HG03135 (cell line): ENCODE measurements around the gene OSTM1.

ENCODE experiments used
- ATAC-seq: cut with Tn5 transposase; IDR thresholded peaks from one replicate; pipeline ENCODE4 v1.9.1; 2021; ENCODE audit warnings: mild to moderate bottlenecking, moderate library complexity; ENCODE audit not compliant: unreplicated experiment

Gene OSTM1, protein sequence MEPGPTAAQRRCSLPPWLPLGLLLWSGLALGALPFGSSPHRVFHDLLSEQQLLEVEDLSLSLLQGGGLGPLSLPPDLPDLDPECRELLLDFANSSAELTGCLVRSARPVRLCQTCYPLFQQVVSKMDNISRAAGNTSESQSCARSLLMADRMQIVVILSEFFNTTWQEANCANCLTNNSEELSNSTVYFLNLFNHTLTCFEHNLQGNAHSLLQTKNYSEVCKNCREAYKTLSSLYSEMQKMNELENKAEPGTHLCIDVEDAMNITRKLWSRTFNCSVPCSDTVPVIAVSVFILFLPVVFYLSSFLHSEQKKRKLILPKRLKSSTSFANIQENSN

DNA sequence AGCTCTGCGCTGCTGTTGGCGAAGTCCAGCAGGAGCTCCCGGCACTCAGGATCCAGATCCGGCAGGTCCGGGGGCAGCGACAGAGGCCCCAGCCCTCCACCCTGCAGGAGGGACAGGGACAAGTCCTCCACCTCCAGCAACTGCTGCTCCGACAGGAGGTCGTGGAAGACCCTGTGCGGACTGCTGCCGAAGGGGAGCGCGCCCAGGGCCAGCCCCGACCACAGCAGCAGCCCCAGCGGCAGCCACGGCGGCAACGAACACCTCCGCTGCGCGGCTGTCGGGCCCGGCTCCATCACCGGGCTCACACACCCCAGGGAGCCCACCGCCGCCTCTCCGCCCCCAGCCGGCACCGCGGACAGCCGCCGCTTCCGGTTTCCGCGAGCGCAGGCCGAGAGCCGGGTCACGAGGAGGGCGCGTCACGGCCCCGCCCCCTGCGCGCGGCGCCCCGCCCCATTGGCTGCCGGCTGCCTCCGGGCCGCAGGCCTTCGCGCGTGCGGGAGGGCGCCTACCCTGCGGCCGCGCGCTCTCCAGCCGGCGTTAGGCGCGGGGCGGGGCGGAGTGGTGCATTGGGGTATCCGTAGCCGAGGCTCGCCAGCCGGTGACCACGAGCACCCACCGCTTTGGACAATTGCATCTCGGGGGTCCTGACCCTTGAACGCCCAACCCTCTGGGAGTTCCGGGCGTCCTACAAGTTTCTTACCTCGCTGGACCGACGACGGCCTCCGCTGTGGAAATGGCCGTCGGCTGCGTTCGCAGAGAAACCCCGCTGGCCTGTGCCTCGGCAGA lies at the start of gene OSTM1:
Gene OSTM1 (minus strand): TSS at position 383 of the 786 bp plus-strand sequence. CDS start 90 bp downstream, at position 293.
- ATAC-seq: peak; percentile 97

DNA sequence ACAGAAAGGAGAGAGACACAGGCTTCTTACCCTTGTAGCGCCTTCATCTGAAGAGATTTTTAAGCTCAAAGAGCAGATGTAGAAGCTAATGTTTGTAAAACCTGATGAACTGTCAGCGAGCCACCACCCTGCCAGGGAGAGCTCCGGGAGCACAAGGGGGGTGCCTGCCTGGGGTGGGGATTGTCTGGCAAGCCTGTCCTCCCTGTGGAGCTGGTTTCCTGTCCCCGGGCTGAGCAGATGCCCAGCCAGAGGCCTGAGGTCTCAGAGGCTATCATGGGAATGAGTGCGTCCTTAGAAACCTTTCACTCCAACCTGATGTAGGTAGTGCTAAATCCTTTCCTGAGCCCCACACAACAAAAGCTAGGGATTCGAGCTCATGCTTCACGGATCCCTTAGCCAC lies 49.4 kb upstream of the OSTM1 start:
- no peak for ATAC-seq

DNA sequence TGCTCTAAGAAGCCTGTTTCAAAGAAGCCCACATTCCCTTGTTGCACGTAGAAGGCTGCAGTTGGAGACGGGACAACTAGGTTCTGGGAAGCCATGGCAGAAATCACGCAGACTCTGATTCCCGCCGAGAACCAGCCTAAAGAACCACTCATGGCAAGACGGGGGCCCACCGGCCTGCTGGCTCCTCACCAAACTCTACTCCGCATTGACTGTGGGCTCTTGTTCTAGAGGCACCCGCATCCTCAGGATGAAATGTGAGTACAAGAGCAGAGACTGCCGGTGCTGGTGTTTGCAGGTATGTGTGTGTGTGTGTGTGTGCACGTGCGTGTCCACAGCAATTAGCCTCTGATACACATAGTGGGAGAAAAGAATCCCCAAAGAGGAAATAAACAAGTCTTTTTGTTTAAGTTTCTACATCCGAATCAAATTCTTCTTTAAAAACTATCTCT lies 49.0 kb upstream of the OSTM1 start:
- ATAC-seq: no peak

DNA sequence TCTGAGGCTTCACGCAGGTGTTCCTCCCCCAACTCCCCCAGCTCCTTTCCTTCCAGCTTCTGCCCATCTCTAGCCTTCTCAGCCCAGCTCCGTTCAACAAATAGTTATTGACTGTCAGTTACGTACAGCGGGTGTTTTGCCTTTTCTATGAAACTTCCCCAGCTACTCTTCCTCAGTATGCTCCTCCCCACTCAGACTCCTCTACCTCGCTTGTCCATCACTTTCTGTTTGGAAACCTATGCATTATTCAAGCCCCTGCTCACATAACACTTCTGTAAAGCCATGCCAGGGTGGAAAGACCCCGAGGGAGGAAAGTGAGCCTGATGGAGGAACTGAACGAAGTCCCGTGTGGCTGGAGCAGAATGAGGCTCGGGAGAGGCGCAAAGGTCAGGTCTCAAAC lies 47.1 kb upstream of the OSTM1 start:
- ATAC-seq: no peak

DNA sequence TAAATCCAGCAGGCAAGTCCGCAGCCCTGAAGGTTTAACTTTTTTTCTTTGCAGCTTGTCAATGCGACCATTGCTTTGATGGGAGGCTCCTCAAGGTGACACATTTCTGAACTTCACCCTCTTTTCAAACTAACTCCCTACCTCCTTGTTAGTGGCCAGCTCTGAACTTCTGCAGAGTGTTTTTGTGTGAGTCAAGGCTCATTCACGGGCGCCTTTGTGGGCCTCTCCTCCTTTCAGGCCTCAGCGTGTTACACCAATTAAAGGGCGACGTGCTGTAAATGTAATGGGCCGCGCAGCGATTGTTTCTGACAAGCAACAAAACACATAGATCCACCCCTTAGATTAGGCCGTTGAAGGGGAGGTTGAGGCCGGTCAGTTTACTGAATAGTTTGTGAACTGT lies 45.8 kb upstream of the OSTM1 start:
- ATAC-seq: no peak

DNA sequence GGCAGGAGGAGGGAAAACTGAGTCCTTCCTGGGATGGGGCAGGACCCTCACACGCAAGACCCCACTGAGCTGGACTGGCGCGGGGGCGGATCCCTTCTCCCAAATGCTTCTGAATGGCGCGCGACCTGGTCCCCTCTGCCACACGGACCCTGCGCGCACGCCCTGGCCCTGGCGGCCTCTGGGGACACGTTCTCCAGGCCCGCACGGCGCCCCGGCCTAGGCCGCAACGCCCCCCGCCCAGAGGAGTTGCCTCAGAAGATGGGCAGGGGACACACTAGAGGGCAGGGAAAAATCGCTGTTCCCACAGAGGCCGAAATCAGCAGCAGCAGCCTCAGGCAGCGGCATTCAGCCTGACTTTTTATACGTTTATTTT lies 45.2 kb upstream of the OSTM1 start:
- ATAC-seq: no peak

DNA sequence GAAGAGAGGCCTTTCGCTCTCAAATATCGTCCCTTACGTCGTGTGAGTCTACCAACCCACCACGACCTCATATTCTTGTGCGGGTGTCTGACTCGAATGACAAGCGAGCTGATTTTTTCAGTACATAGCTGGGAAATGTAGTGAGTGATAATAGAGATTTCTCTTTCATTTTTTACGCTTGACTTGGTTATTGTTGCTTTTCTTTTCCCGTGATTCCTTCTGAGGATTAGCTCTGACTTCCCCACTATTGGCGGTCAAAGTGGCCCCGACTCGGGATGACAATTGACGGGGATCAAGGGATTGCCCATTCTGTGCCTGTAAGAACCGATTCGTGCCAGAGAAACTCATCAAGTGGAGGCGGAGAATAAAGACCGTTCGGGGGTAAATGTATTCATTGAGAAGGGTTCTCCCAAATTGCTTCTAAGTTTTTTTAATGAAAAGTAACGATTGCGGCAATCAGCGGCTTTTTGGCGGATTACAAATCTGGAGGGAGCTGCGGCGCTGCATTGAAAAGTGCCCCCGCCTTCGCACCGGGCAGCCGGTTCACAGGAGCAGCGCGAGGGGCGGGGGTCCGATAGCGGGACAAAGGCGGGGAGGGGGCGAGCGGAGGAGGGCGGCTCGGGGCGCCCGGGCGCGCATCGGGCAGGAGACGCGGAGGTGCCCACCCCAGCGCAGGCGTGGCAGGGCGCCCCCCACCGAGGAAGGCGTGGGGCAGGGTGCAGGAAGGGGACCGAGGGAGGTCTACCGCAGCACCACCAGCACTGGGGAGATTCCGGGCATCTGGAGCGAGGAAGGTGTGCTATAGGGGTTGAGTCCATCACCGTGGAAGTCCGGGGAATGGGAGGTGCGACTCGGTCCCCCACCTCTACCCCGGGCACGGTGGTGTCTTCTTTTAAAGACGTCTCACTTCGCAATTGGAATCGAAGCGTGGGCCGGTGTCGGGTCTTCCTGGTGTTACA lies 44.5 kb upstream of the OSTM1 start:
- no peak for ATAC-seq

DNA sequence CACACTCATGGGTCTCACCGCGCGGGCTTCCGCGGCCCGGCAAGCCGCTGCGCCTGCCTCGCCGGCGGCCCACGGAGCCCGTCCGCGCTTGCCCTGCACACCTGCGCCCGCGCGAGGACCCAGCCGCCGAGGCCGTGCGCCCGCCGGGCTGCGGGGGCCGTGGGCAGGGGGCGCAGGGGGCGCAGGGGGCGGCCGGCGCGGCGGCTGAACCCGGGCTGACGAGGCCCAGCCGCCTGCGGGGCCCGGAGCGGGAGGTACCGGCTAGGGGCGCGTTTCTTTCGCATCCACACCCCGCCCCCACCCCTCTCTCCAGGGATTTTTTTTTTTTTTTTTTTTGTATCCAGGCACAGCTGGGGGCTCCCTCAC lies 43.8 kb upstream of the OSTM1 start:
- ATAC-seq: no peak

DNA sequence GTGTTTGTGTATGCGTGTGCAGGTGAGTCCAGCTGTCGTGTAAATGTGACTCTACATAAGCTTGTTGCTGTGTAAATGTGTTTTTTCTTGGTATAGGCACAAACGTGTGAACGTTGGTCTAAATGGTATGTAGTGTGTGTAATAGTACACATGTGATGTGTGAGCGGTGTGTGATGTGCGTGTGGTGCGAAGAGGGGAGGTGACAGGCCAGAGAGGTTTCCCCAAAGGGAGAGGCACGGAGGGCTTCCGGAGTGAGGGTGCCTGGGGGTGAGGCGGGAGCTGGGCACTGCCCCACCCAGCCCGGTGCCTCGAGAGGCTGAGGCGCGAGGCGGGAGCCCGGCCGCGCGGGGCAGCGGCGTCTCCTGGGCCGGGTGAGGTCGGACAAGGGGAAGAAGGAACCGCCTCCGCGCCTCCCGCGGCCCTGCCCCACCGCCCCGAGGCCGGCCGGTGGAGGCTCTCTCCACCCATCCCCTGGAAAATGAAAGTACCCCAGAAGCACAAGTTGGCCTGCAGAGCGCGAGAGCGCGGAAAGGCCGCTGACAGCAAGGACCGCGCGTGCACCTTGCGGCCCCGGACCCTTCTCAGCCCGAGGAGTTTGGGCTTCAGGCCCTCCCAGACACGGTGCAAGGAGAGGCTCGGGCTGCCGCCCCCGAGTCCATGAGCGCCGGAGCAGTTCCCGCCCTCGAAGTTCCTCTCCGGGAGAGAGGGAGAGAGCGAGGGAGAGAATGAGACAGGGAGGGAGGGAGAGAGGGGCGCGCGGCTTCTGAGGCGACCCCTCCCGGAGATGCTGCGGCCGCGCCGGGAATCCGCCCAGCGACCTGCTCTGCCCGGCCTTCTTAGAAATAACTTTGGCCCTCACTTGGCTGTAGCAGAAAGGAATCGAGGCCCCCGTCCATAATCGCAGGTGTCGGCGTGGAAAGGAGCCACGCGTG lies 43.2 kb upstream of the OSTM1 start:
- no peak for ATAC-seq

DNA sequence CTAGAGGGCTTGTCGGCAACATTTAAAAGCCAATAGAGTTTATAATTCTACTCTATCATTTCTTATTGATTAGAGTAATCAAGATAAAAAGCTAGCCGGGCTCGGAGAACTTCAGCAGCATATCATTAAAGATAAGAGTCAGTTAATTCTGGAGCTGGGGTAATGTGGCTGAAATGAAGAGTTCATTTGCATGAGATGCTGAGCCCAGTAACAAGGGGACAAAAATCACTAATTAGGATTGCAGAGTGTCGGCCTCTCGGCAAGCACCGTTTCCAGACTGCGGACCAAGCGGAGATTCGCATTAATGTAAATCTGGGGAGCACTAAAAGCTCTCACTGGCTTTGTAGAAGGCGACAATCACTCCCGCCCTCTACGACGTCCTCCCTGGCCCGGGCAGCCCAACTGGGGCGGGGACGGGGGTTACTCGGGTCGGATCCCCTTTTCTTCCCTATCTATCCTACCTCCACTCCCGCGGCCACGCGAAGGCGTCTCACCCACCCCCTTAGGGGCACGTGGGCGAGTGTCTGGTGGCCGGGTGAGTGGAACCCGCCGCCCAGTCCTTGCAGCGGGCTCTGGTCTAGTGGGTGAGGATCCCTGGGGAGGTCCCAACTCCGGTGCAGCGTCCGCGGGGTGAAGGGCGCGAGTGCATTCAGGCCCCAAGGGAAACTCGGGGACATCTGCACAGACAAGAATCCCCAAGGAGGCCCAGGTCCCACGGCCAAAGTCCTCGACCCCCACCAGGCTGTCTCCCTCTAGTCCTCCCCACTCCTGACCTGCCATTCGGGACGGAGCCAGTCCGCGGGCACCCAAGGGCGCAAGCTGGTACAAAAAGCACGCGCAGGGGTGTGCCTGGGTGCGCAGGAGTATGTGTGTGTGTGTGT lies 42.2 kb upstream of the OSTM1 start:
- ATAC-seq: no peak

DNA sequence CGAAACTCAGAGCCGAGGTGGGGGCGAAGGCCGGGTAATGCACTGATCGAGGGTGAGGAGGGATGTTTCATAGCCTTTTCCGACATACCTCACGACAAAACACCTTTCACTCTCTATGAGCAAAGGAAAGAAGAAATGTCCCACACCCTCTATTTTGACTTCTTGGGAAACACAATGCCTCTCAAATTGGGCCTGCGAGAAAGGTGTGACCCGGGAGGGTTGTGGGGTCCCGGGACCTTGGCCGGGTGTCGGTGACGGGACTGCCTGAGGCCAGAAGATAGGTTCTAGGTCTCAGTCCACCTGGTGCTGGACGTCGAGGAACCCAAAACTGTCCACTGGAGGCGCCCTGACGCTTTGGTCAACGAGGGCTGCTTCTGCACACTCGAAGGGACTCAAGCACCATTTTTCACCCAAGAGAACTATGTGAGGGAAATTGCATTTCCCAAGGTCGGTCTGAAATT lies 41.1 kb upstream of the OSTM1 start:
- ATAC-seq: no peak

DNA sequence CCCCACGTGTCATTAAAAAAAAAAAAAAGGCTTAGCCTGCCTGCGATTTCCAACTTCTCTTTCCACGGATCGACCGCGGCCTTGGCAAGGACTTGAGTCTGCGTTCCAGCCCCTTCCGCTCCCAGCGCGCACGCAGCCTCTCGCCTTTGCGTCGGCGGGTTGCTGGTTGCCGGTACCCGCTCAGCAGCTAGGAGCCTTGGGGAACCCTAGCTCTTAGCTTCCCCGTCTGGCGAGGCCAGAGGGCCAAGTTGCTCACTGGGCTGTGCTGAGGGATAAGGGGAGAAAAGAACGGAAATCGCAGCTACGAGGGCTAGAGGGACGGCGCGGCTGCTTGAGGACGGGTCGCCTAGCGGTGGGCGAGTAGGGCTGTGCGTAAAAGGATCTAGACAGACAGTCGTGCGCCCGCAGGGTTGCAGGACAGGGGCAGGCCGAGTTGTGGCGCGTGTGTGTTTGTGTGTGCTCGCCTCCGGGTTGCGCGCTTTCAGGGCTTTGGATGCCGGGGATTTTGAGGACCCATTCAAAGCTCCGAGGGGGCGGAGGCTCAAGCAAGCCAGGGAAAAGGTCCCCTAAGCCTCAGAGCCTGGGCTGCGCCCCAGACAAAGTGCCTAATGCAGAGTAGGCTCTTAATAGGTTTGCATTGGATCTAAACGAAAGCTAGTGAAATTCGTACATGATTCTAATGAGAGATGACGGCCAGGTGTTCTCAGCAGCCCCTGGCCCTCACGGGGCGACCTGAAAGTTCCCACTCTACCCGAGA lies 40.5 kb upstream of the OSTM1 start:
- ATAC-seq: no peak

DNA sequence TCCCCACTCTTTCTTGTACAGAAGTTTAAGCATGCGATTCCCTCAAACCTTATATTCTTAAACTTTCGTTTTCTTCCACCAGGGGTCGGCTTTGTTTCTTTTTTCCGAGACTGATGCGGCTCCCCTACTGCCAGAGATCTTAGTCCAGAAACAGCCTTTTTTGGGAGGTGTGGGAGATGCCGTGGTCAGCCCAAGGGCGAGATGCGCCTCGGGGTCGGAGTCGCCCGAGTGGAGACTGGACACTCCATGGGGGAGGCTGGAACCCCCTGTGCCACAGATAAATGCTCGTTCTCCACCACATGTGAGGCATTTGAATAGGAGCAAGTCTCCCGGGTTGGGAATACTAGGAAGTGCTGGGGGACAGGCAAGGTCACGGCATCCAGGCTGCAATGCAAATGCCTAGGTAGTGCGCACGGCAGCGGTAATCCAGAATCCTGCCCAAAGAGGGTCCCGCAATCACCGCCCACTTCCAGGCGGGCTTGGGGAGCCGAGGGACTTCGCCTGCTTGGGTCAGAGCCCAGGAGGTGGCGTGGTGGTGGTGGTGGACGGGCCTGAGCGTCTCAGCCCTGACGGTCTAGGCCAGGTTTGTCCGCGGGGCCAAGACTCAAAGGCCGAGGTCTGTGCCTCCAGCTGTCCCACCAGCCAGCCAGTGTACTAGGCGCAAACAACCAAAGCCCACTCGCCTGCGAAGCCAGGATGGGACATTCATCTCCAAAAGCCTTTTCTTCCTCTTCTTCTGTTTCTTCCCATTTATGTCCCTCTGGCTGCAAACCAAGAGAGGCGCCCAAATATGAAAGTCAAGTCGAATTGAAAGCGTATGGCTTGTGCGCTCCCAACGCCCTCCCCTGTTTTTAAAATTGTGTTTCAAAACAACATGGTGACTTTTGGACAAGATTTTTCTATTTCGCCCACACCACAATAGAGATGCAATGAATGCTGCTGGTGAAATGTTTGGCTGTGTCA lies 39.3 kb upstream of the OSTM1 start:
- no peak for ATAC-seq

DNA sequence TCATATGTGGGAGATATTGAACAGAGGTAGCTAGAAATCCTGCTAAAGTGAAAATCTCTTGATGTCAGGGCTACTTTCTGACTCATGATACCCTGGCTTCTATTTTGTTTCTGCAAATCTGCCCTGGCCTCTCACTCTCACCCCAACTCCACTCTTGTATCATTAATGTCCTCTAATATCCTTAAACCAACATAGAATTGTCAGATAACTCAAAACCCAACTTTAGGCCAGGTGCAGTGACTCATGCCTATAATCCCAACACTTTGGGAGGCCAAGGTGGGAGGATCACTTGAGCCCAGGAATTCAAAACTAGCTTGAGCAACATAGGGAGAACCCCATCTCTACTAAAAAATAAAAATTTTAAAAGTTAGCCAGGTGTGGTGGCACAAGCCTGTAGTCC lies 33.8 kb upstream of the OSTM1 start:
- no peak for ATAC-seq

DNA sequence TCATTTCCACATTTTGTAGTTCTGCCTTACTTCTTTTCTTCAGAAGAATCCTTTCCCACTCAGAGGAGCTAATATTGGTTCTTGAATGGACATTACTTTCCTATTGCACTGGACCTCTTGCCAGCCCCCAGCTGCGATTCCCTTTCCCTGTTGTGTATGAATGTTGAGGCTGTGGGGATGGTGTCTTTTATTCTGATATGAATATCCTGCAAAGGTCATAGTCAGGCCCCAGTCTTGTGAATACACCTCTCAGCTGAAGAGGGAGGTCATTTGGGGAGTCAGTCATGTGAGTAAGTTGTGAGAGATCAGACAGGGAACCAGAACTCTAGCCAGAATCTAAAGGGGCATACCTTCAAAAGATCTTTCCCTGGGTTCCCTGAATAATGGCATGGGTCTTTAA lies 32.6 kb upstream of the OSTM1 start:
- ATAC-seq: no peak

DNA sequence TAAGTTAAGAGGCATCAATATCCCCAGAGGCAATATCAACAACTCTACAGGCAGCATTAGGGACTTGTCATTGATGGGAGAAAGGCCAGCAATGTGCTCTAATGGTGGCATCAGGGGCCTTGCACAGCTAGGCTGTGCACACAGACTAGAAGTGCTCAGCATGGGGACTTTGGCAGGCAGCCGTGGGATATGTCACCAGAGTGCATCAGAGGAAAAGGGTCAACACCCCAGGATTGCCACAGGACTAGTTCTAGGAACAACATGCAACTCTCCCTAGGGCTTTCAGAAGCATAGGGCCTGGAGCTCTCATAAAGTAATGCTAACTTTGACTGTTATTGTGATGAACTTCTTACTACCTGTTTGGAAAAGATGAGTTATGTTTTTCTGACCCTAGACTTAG lies 32.2 kb upstream of the OSTM1 start:
- ATAC-seq: no peak

DNA sequence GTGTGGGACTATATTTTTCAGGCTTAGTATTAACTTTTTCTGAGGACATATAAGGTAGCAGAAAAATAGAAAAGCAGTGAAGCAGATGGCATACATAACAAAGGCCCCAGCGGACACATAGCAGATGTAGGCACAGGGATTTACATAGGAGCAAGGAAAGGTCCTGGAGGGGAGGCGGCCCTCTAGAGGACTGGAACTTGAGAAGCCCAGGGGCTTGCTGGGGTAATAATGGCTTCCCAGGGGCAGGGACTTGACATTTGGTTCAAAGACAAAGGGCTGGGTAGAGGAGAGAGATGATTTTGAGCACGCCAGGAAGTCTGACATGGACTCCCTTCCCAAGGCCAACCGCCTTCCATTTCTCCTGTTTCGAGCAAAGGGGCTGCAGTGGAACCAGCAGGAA lies 31.7 kb upstream of the OSTM1 start:
- ATAC-seq: no peak
